Suppressor macrophage treated with lipopolysaccharide for 1 hour (primary cell): Measurements from ENCODE around the gene NHS.
"Not testable (repeated sequence)": the region's sequence is repeated elsewhere in the genome, so short reads cannot be mapped to it uniquely, and the experiment has no call there.

Experiments used
- DNase-seq, 3 donors: peaks; one replicate each; pipeline ENCODE4 v3.0.0-alpha.2; 2020 to 2022

Gene NHS

DNA sequence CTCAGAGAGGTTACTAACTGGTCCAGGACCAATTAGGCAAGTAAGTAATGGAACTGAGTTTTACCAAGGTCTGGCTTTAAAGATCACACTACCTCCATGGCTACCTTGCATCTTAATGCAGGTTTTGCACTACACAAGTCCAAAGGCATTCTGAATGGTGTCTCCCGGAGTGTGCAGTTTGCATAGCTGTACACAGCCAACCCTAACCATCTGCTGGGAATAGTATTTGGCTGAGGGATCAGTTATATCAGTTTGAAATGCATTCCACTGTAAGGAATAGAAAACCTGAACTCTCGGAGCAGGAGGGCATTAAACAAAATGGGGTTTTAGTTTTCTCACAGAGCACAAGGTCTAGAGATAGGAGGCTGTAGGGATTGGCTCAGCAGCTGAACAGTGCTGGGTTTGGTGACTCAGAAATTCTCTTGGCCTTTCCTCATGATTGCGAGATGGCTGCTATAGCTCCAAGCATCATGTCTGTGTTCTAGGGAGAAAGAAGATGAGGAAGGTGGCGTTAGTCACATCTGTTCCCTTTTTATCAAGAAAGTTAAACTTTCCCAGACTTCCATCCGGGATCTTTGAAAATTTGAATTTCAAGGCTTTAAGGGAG is 177.1 kb downstream of the NHS start:
- DNase-seq, result no peak

DNA sequence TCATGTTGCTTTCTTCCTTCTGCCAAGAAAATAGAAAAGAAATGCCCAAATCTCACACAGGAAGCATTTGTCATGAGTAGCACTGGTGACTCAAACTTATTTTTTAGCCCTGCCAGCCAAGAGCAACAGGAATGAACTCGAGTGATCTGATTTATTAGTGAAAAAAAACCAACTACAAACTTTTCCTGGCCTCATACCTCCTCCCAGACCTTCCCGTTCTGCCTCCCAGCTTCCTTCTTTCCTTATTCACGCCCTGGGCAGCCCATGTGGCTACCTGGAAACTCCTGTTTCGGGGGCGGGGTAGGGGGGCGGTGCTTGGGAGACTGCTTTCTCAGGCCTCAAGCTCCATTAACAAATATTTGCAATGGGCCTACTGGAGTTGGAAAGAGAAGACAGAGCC is 178.5 kb downstream of the NHS start:
- DNase-seq, result peak in 2 of 3 donors; percentile 30 to 42

DNA sequence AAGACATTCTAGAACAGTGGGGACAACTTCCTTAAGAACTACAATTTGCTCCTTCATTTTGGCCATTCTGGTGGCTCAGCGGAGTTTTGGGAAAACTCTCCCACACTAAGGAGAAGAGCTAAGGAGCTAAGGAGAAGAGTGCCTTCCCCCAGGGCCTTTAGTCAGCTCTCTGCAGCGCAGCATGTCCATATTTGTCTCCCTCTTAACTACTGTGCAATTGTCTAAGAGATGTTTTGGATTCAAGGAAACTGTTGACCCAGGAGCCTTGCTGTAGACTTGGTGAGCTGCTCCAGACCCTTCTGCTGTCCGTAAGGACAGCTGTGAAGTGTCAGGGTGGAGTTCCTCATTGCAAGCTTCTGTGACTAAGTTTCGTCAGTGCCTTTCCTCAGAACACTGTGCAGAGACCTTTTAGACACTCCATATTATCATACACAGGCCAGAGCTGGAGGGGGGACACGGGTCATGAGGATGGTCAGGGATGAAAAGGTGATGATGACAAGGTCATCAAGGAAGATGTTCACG is 179.0 kb downstream of the NHS start:
- no peak for DNase-seq

DNA sequence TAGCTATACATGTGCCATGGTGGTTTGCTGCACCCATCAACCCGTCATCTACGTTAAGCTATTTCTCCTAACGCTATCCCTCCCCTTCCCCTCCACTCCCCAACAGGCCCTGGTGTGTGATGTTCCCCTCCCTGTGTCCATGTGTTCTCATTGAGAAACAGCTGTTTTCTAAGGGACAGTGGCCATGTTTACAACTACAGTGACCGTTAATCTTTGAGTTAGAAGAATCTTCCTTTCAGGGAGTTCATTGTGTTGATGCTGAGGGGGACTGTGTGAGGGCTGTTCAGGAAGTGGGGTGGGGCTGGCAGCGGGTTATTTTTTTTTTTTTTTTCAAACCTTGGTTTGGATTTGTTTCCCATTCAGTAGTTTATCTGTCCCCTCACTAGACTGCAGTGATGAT is 179.9 kb downstream of the NHS start:
- no peak for DNase-seq

DNA sequence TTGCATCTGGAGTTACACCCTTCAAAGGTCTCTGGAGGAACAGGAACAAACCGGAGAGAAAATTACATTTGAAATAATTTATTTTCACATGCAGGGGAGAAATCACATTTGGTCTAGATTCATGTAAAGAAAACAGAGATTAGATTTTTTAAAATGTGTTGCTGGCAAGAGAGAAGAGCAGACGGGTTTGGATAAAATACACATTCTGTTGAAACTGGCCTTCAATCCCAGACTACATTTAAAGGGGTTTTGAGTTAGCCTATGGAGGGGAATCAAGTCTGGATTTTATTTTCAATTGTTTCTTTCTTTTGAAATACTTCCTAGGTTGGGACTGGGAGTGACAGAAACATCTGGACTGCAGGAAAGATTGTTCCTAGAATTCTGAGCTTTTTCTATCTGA is 180.8 kb downstream of the NHS start:
- DNase-seq, result no peak

DNA sequence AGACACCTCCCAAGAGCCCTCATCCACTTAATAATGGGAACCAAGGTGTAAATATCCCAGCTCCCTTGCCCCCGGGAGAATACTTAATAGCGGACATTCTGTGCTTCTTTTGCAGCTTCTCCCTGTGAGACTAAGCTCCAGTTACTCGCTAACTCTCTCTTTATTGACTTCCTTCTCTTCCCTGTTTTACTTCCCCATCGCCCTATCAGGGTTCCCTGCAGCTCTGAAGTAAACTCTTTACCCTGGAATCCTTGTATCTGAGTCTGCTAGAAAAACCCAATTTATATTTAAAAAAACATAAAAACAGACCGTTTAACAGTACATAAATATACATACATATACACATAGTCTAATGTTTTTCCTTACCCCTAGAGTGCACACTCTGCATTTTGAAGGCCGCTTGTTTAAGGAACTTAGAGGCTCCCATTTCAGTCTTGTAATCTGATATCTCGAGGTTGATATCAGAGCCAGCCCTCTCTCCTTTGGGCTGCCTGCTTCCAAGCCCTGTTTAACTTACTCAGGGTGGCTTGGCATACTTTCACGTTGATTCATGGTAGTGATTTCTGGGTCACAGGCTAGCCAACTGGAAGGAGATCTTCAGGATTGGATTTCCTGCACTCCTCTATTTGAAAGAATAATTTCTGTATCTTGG is 184.9 kb downstream of the NHS start:
- DNase-seq, result no peak

DNA sequence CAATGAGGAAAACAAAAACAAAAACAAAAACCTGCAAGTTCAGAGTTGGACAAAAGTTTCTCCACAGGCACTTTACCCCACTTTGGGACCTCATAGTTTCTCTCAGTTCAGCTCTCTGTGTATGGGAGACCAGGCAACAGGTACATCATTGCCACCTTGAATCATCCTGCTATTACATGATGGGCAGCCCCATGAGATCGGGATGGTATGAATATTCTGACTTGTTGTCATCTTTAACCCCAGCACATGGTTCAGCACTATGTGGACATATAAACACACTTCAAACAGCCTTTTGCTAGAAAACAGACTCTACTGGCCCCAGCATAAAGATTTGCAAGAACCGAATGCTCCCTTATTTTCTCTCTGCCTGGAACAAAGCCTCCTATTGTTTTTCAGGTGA is 185.4 kb downstream of the NHS start:
- DNase-seq, result no peak

DNA sequence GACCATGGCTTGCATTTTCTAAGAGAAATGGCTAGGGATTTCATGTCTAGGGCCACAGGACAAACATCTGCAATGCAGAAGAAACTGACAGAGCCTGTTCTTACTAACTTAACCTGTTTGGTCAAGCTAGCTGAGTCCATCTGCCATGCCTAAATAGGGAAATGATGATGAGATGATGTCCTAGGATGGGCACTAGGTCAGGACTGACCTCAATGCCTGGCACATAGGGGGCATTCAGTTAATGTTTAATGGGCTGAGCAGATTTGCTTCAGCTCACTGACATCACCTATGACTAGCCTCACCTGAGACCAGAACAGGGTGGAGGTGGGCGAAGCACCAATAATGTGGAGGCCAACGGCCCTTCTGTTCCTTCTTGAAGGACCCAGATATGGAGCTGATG is 188.1 kb downstream of the NHS start:
- no peak for DNase-seq

DNA sequence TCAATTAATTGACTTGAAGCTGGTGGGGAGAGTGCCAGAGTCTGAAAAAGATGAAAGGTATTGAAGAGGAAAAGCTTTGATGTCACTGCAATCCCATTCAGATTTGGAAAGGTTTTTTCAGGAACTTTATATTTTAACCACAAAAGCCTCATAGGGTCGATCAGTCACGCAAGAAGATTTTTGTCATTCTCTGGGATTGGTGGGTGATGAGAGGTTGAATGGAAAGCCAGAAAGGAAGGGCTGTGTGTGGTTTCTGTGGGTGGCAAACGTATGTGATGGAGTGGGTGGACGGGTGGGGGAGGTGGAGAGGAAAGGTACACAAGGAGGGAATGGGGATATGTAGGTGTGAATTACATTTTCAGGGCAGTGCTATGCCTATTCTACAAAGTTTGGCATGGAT is 188.5 kb downstream of the NHS start:
- DNase-seq, result no peak

DNA sequence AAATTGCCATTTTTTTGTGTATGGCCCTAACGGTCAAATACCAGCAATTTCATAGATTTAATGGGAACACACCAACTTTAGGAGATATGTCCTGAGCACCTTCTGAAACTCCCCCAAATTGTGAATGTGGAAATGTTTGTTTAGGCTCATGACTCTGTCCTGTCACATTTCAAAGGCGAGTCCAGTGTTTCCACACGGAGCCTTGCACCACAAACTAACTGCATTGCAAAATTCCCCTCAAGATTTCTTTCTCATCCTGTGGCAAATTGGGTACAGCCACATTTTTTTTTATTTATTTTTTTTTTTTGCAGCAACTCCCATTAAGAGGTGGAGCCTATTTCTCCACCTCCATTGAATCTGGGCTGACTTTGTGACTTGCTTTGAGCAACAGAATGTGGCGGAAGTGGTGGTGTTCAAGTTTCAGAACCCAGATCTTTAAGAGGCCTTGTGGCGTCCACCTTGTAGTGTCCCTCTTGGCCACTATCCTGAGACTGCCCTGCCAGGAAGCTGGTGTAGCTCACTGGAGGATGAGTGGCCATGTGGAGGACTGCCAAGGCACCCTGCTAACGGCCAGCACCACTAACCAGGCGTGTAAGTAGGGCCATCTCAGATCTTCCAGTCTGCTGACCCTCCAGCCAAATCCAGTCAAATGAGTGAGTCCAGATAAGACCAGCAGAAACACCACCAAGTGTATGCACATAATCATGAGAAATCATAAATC is 189.8 kb downstream of the NHS start:
- peak; percentile 68 to 86 (median 82) for DNase-seq

DNA sequence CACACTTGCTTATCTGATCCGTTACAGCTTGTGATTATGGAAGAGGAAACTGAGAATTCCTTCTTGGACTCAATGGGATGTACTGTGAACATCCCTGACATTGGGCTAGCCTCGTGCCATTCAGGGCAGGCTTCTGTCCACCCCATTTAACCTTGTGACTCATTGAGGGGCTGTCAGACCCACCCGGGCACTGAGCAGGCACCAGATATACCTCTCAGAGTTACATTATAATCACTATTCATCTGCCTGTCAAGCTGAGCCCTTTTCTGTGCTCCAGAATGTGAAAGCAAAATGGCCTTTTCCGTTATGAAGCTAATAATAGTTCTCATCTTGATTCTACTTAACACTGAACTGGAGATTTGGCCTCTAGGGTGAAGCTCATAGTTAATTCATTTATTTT is 191.7 kb downstream of the NHS start:
- DNase-seq, result no peak

DNA sequence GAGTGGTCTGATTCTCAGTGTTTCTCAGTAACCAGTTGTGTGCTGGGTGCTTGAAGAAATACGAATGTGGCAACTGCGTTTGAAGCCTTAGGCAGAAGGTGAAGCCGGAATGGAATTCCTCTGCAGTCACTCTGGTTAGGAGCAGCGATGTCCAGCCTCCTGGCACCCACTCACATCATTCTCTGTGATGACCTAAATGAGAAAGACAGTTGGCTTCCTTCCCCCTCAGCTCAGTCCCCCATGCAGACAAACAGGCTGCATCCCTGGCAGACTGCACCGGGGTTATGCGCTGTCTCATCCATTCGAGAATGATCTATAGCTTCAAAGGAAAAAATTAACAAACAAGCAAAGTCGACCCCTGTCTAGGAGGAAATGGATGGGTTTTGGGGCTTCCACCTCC is 192.2 kb downstream of the NHS start:
- DNase-seq, result no peak

DNA sequence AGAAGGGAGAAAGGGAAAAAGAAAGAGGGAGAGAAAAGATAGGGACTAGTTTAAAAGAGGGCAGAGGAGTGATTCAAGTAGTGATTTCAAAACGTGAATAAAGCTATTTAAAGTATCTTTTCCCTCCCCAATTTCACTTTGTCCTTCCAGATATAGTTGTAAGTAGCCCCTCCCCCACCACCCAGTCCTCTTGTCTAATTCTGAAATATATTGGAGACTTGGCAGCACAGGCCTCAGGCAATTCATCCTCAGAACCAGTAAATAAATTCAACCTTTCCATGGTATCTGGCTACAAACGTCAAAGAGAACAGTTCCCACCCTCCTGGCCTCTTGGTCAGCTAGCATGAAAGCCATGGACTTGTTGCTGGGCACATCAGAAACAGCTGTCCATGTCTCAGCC is 192.8 kb downstream of the NHS start:
- DNase-seq, result no peak

DNA sequence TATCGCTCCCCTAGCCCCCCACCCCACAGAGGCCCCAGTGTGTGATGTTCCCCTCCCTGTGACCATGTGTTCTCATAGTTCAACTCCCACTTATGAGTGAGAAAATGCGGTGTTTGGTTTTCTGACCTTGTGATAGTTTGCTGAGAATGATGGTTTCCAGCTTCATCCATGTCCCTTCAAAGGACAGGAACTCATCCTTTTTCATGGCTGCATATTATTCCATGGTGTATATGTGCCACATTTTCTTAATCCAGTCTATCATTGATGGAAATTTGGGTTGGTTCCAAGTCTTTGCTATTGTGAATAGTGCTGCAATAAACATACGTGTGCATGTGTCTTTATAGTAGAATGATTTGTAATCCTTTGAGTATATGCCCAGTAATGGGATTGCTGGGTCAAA is 193.8 kb downstream of the NHS start:
- DNase-seq, result not testable (repeated sequence)

DNA sequence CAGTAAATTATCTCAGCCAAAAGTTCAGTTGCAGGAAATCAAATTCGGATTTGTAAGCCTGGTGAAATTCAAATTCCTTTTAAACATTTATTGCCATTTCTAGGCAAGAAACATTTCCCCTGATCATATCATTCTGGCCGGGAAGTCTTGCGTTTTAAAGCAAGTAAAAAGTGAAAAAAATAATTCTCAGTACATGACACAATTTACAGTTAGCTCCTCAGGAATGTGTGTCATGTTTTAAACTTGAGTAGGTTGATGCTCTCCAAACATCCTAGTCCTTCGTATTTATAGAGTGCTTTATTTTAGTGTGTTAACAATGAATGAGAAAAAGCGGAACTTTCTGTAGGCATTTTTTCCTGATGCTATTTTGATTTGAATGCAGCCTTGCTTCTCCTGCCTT is 204.0 kb downstream of the NHS start:
- no peak for DNase-seq

DNA sequence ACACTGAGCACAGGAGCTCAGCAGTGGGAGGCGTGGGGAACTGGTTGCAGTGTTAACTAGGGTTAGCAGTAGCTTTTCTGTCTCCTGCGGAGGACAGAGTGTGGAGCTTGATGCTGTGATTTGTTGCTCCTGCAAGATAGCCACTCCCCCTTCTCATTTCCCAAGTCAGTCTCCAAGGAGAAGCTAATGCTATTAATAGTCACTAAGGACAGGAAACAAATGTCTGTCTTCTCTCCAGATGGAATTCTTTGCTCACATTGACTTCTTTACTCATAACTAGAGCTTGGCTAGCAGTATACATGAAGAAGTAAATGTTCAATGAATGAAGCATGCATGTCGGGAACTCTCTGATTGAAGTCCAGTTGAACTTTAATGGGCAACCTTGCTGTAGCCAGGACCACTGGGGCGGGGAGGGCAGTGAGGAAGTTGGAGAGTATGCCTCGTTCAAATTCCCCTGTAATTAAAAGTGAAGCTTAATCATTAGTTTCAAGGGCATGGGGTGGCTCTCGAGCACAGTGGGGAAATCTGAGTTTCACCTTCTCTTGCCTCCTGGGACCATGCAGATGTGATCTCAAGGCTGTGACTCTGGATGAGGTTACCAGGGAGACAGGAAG is 205.6 kb downstream of the NHS start:
- DNase-seq, result no peak

DNA sequence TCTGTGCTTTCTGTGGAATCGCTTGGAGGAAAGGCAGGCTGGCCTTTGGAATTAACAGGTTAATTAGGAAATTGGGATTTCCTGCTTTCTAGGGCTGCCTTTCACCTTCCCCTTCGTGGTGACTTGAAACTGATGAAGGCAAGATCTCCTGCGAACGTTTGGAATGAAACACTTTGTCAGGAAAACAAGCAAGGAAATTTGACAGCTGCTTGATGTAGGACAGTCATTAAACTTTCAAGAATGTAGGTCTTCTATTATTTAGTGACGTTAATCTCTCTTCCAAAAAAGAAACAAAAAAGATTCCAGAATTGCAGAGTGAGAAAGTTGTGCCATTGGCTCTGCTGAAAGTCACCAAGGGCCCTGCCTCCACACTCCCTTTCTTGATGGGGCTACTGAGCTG is 206.6 kb downstream of the NHS start:
- no peak for DNase-seq

DNA sequence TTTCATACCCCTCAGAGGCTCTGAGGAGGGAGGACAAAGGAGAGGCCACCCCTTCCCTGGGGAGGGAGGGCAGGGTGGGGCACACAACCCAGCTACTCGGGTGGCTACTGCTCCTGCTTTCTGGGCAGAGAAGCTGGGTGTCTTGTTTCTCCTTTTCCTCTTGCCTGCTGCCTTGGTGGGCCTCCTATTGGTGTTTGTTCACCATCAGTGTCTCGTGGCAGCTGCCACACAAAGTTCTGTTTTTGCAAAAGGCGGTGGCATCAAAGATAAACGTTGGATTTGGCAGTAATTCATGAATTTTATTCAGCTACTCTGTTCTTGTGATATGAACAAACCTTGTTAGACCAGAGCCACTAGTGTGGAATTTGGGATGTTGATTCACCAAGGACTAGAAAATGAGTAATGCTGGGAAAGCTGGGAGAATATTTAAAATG is 209.3 kb downstream of the NHS start:
- DNase-seq, result no peak

DNA sequence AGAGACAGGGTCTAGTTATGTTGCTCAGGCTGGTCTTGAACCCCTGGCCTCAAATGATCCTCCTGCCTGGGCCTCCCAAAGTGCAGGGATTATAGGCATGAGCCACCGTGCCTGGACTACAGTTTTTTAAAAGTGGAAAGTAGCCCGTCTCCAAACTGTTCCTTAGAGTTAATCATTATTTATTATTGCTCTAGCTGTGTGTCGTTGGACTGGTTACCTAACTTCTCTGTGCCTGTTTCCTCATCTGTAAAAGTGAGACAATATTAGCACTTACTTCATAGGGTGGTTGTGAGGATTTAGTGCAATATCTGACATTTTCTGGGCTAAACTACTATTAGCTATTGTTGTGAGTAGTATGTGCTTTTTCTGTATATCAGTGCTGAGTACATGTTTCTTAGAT is 210.0 kb downstream of the NHS start:
- no peak for DNase-seq

DNA sequence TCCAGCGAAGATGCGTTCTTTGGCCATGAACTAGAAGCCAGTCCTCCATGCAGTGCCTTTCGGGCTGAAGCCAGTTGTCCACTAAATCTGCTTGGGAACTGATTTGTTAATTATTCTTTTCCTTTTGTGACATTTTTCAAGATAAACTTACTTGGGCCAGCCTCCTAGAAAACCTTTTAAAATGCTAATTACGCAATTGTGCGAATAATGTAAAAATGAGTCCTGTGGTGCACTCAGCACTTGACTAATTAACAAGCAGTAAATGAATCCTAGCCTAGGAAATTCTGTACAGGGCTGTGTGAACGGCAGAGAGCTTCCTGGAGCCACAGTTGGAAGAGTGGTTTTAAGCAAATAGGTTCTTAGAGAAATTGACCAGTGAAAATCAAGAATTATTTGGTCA is 212.4 kb downstream of the NHS start:
- DNase-seq, result no peak

DNA sequence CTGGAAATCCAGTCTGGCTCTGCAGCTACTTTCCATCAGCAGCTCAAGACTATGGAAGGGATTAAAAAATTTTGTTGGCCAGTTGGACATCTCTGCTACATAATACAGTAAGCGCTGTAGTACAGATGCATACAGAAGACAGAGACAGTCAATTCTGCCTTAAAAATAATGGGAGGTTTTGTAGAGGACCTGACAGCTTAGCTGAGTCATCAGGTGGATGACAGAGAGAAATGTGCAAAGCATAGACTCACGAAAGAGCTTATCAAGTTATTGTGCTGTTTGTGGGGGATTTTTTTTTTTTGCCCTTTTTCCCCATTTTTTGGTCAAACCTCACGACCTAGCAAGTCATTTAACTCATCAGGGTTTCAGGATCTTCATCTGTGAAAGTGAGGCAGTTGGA is 213.3 kb downstream of the NHS start:
- no peak for DNase-seq

DNA sequence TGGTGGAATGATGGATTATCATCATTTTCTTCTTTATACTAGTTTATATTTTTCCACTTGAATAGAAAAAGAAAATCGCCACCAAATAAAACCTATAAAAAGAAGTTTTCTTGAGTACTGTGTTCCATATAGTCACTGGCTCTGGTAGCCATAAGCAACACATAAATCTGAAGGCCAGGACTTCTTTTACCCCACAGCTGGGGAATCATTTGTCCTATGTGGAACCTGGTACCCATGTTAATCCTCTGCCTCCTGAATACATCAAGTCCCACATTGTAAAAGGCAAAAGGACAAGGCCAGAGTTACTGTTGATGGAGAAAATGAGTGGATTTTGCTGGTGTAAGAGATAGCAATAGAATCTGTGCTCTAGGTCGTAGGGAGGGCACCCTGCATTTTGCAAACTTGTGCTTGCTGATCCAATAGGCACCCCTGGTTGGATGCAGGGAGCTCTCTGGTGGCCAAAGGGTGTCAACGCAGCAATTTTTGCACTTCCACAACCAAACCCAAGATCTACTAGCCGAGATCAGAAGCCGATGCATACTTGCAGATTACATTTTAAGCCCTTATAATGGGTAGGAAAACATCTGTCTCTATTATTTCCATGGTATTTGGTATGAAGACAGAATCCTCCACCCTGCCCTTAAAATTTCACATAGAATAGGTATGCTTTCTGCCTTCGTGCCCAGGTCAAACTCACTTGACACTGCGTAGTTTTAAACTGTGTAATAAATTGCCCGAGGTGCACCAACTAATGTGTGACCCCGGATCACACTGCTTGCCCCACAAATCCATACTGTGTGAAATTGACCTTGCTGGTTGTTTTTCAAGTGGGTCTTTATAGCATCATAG is 216.1 kb downstream of the NHS start:
- peak; percentile 52 to 62 (median 60) for DNase-seq

DNA sequence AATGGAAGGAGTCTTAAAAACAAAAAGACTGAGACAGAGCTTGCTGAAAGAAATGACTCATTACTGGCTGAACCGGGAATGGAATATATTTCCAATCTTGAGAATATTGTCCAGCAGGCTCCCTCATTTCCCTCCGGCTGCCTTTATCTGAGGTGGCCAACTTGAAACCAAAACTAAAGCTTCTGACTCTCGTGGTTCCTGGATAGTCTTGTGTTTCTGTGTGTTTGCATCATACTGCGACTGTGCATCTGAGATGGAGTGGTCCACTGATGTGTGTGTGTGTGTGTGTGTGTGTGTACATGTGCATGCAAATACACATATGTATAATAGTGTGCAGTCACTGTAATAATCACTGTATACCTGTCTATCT is 216.7 kb downstream of the NHS start:
- DNase-seq, result peak in 1 of 3 donors; percentile 13
